A673 (cell line): Measurements from ENCODE around the gene VWA5B2. TPM values are rescaled to one million over a fixed set of nuclear protein-coding genes. Genes with fewer than 3 reads are reported as not detected.
A peak's percentile ranks its signal among the peaks of the same experiment; 100 is the strongest.

ENCODE experiments used
- BruUV-seq: library from RNA; stranded (reverse); fragments of 400-500 nt; replicated peaks from 2 replicates; lab custom pipeline; 2021; lab: Mats Ljungman, UMichigan
- CTCF ChIA-PET: fragments of 300-600 bp; sonication (Branson Sonifier 250); formaldehyde crosslinking; loops from one replicate; lab custom pipeline; 2022; ENCODE audit warnings: antibody characterized with exemption; lab: Charles Lee
- POLR2A ChIA-PET: fragments of 300-600 bp; sonication (Branson Sonifier 250); formaldehyde crosslinking; loops from one replicate; lab custom pipeline; 2022; ENCODE audit warnings: antibody characterized with exemption; ENCODE audit not compliant: low non-redundant PET; lab: Charles Lee
- DNase-seq: peaks from one replicate; pipeline ENCODE4 v3.0.0-alpha.2; 2015; ENCODE audit warnings: low spot score
- H3K27ac ChIP-seq: fragments of 200-600 bp; sonication (generic); 2 replicates; pipeline ENCODE4 v1.5.1; 2016; ENCODE audit warnings: mixed run types, low read depth, mild to moderate bottlenecking, mixed read lengths, antibody characterized with exemption, low read length; ENCODE audit not compliant: poor library complexity, severe bottlenecking
- H3K27me3 ChIP-seq: fragments of 200-600 bp; sonication (generic); replicated peaks from 2 replicates; pipeline ENCODE4 v1.6.1; 2017; ENCODE audit warnings: mixed run types, low read depth, mild to moderate bottlenecking, mixed read lengths, antibody characterized with exemption, low read length; ENCODE audit not compliant: insufficient read depth, poor library complexity
- H3K36me3 ChIP-seq: fragments of 200-600 bp; sonication (generic); 2 replicates; pipeline ENCODE4 v1.6.1; 2016; ENCODE audit warnings: mixed run types, mild to moderate bottlenecking, mixed read lengths, antibody characterized with exemption, low read length; ENCODE audit not compliant: insufficient read depth, poor library complexity, severe bottlenecking
- H3K4me1 ChIP-seq: fragments of 200-600 bp; sonication (generic); 2 replicates; pipeline ENCODE4 v1.6.1; 2017; ENCODE audit warnings: mixed run types, mild to moderate bottlenecking, mixed read lengths, antibody characterized with exemption, low read length; ENCODE audit not compliant: insufficient read depth, poor library complexity, severe bottlenecking
- H3K4me3 ChIP-seq: fragments of 200-600 bp; sonication (generic); 2 replicates; pipeline ENCODE4 v1.5.1; 2016; ENCODE audit warnings: low read depth, mixed run types, mild to moderate bottlenecking, mixed read lengths, low read length; ENCODE audit not compliant: poor library complexity, severe bottlenecking
- H3K9me3 ChIP-seq: fragments of 200-600 bp; sonication (generic); 2 replicates; pipeline ENCODE4 v1.6.1; 2016; ENCODE audit warnings: mixed run types, low read depth, mild to moderate bottlenecking, mixed read lengths, antibody characterized with exemption, low read length; ENCODE audit not compliant: poor library complexity, severe bottlenecking
- CTCF ChIP-seq: fragments of 300-800, 200-600 bp; sonication (generic); conservative IDR thresholded peaks from 2 replicates; pipeline ENCODE4 v1.5.1; 2017; ENCODE audit warnings: low read depth, mild to moderate bottlenecking, antibody characterized with exemption, low read length, moderate library complexity, mixed read lengths
- EZH2 ChIP-seq: fragments of 200-600 bp; sonication (generic); IDR thresholded peaks from 2 replicates; pipeline ENCODE4 v1.6.1; 2017; ENCODE audit warnings: borderline replicate concordance, low read depth, mild to moderate bottlenecking, mixed read lengths, antibody characterized with exemption, low read length; ENCODE audit not compliant: poor library complexity, severe bottlenecking
- intact Hi-C: fragments of 100-400 bp; cut with micrococcal nuclease; formaldehyde crosslinking; loops from one replicate; pipeline ENCODE4 v1.10.0; 2022; ENCODE audit not compliant: unreplicated experiment
- total RNA-seq: library from RNA; stranded (reverse); gene quantifications from 2 replicates; pipeline ENCODE4 v1.2.3, GENCODE V29; 2021

Gene VWA5B2
- total RNA-seq, 1 experiment from 2014 or later: 0.13 TPM

GRCh38 chr3:184239708-184240107 lies 10.3 kb downstream of the VWA5B2 start:
- intact Hi-C loops: no loop called here
- Histone ChIP-seq H3K27me3 (no peaks in the 10 kb centered on the region), H3K4me3 (no peak overlapping the region), H3K4me1 (no peaks in the 10 kb centered on the region), H3K36me3 (peaks cover 24% of the 10 kb centered on the region), H3K27ac (no peak overlapping the region), H3K9me3 (no peaks in the 10 kb centered on the region)
- ChIA-PET CTCF (no interaction called here), POLR2A (no interaction called here)
- DNase-seq: no peak
- TF ChIP-seq CTCF (no peak), EZH2 (no peak)
- BruUV-seq: no TSS peak

GRCh38 chr3:184240384-184241140 lies 11.2 kb downstream of the VWA5B2 start:
- Histone ChIP-seq H3K9me3 (no peaks in the 10 kb centered on the region), H3K36me3 (peaks cover 32% of the 10 kb centered on the region), H3K27ac (no peak overlapping the region), H3K27me3 (no peaks in the 10 kb centered on the region), H3K4me3 (no peak overlapping the region), H3K4me1 (no peaks in the 10 kb centered on the region)
- CTCF ChIA-PET: interaction anchor here (0.7 to 0.8 kb wide), 2 partner anchors 13 to 346 kb away, joined by 3 to 5 read pairs; no protein-coding TSS in a partner anchor
- POLR2A ChIA-PET: no interaction called here
- BruUV-seq: no TSS peak
- intact Hi-C loops: no loop called here
- peak; percentile 56 for DNase-seq
- TF ChIP-seq EZH2 (no peak), CTCF (no peak)

GRCh38 chr3:184241141-184241446 lies 11.7 kb downstream of the VWA5B2 start:
- H3K27me3 ChIP-seq: no peaks in the 10 kb centered on the region
- no peaks in the 10 kb centered on the region for H3K9me3 ChIP-seq
- intact Hi-C loops: no loop called here
- DNase-seq: no peak
- no peak overlapping the region for H3K27ac ChIP-seq
- no TSS peak for BruUV-seq
- peaks cover 32% of the 10 kb centered on the region for H3K36me3 ChIP-seq
- CTCF ChIA-PET: interaction anchor here (0.8 kb wide), 1 partner anchor 13 kb away, joined by 5 read pairs; no protein-coding TSS in a partner anchor
- no peaks in the 10 kb centered on the region for H3K4me1 ChIP-seq
- no peak for TF ChIP-seq EZH2
- TF ChIP-seq CTCF: no peak
- POLR2A ChIA-PET: no interaction called here
- no peak overlapping the region for H3K4me3 ChIP-seq
